Cerebellar nuclear complex (tissue), 1 donor: Measurements from ENCODE around the gene ASPSCR1.

Source experiments
- DNase-seq, 2 experiments: peaks; one replicate each; lab custom pipeline; 2025; lab: John Stamatoyannopoulos, UW

Gene ASPSCR1

DNA sequence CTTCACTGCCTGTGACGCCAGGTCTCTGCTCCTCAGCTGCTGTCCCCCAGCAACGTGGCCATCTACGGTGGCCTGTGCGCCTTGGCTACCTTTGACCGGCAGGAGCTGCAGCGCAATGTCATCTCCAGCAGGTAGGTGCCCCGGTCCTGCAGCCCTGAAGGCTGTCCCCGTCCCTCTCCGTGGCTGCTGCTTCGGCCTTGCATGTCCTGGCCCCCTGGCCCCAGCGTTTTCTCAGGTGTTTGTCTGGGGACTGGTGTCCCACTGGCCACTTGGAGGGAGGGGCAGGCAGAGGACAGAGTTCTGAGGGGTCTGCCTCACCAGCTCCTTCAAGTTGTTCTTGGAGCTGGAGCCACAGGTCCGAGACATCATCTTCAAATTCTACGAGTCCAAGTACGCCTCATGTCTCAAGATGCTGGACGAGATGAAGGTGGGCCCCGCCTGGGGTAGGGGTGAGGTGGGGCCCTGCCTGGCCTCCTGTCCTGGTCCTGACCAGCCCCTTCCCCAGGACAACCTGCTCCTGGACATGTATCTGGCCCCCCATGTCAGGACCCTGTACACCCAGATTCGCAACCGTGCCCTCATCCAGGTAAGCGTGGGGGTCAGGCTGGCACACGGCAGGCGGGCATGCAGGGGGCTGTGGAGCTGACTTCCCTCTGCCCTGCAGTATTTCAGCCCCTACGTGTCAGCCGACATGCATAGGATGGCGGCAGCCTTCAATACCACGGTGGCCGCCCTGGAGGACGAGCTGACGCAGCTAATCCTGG is 78.7 kb downstream of the ASPSCR1 start:
- no peak for DNase-seq

DNA sequence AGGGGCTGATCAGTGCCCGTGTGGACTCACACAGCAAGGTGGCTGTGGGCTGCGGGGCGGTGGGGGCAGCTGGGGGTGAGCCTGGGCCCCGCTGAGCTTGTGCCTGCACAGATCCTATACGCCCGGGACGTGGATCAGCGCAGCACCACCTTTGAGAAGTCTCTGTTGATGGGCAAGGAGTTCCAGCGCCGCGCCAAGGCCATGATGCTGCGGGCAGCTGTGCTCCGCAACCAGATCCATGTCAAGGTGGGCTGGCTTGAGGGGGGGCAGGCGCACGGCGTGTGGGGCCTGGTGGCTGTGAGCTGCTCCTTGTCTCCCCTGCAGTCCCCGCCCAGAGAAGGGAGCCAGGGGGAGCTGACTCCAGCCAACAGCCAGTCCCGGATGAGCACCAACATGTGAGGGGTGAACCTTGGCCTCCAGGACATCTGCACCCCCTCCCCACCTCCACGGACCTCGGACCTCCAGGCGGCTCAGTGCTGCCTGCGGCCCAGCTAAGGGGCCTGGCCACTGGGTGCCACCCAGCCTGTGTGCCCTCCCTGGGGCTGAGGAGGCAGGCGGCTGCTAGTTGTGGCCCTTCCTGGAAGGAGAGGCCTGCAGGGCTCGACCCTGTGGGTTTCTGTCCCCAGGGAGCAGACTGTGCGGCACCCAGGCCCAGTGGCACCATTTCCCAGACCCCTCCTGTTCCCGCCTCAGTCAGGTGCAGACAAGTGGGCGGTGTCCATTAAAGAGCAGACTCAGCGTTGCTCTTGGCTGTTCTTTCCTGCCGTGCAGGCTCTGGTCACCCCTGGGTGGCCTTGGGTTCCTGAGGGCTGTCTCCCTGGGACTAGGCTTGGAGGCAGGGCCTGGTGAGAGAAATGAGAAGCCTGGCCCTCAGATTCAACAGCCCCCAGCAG is 79.5 kb downstream of the ASPSCR1 start:
- no peak for DNase-seq

DNA sequence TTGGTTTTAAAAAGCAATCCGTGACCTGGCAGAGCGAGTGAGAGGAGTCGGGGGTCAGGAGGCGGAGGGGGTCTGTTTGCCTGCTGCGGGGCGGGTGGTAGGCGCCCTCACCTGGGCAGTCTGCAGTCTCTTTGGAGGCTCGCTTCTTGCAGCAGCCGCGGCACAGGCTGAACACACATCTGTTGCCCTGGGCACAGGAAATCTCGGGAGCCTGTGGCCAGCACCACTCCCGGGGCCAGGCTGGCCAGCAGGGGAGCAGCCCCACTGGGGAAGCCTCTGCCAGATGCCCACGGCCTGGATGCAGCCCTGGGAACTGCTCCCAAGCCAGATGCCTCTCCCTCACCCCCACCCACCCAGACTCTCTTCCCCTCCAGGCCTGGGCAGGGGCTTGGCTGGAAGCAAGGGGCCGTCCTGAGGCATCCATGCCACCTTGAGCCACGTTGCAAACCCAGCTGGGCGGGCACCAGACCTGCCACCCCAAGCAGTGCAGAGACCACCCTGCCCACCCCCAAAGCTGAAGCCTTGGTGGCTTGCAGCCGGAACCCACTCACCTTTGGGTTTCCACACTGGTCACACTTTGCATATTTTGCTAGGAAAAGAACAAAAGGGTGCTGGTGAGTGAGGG is 80.9 kb downstream of the ASPSCR1 start:
- DNase-seq = no peak

DNA sequence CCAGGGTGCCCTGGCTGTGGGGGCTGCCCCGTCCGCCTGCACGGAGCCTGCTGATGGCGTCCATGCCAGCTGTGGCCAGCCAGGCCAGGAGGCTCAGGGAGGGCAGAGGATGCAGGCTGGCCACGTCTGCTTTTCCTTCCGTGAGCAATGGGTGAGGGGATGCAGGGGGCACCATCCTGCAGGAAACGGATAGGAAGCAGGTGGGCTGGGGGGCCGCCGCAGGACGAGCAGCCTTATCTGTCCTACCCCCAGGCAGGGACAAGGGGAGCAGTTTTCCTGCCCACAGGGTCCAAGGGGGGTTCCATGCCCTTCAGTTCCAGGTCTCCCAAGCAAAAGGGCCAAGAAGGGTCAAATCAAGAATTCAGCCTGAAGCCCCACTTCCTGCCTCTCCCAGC is 81.4 kb downstream of the ASPSCR1 start:
- DNase-seq = no peak

DNA sequence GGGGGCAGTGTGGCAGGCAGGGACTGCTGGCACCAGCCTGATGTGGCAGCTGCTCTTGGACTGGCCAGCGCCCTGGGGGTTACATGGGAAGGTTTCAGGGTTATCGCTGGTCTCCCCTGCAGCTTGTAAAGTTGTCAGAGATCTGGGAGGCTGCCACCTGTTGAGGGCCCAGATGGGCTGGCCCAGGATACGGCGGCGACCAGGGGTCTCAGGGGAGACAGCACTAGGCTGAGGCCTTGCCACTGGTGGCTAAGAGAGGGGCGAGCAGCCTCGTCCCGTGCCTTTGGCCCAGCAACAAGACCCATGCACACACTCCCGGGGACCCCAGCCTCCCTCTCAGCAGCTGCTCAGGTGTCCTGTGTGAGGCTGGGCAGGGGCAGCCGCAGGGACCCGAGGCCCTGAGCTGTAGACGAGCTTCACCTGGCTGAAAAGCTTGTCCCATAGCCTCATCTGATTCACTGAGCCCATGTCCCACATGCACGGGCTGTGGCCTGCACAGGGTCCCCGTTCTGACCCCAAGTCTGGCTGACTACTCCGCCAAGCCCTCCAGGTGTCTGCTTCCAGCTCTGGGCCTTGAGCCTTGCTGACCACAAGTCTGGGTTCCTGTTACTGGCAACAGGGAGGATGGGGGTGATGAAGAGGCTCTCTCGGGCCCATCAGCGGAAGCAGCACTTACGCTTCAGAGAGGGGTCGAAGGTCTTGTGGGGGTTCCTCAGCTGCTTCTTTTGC is 82.0 kb downstream of the ASPSCR1 start:
- no peak for DNase-seq

DNA sequence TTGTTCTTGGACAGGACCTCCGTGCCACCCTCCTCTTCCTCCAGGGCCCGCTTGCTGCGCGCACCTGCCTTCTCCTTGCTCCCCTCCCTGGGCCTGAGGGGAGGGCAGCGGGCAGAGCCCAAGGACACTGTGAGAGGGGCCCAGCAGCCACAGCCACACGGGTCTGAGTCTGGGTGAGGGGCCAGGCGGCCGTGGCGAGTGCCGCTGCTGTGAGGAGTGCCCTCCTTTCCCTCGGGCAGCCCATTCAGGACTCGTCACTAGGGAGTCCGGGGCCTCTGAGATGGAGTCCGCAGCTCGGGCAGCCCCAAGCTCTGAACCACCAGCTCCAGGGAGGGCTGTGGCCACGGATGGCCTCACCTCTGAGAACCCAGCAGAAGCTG is 82.6 kb downstream of the ASPSCR1 start:
- no peak for DNase-seq

DNA sequence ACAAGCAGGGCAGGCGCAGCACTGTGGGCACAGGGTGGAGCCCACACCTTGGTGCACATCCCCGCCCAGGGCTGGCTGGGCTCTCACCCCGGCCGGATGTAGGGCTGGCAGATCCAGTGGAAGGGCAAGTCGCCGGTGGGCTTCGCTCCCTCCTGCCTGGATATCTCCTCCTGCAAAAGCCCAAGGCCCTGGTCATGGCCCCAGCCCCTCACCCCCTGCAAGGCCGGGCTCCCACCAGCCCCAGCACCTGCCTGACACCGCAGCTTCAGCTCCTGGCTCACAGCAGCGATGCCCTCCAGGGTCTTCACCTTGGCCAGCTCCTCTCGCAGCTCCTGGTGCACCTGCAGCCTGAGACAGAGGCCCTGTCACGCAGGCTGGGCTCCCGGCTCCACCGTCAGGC is 83.2 kb downstream of the ASPSCR1 start:
- DNase-seq = no peak

DNA sequence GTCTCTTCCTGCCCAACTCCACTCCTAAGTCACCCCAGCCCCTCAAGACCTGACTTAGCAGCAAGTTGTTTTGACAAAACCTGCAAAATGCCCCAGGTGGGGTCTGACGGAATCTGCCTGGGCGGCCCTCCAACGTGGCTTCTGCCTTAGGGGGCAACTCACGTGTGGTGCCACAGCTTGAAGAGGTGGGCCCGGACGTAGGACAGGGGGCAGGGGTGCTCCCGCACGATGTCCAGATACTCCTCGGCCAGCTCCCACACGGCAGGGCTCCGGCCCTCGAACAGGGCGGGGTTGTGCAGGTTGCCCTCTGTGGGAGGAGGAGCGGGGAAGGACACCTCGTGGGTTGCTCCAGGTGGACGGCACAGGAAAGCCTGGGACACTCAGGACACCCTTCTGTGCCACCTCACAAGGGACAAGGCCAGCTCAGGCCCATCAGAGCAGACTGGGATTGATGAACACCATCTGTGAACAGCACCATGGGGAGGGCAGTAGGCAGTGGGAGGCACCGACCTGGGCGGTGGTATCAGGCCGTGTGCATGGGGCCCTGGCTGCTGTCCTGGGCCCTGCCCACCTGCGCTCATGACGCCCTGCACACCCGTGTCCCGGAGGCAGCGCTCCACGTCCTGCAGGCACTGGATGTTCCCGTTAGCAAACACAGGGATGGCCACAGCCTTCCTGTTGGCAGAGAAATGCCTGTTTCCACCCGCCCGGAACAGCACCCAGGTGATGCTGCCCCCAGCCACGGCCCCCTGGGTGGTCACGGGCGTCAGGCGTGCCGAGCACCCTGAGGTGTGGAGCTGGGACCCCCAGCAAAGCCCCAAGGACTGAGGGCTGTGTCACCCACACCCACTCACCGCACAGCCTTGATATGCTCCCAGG is 83.9 kb downstream of the ASPSCR1 start:
- DNase-seq = no peak

DNA sequence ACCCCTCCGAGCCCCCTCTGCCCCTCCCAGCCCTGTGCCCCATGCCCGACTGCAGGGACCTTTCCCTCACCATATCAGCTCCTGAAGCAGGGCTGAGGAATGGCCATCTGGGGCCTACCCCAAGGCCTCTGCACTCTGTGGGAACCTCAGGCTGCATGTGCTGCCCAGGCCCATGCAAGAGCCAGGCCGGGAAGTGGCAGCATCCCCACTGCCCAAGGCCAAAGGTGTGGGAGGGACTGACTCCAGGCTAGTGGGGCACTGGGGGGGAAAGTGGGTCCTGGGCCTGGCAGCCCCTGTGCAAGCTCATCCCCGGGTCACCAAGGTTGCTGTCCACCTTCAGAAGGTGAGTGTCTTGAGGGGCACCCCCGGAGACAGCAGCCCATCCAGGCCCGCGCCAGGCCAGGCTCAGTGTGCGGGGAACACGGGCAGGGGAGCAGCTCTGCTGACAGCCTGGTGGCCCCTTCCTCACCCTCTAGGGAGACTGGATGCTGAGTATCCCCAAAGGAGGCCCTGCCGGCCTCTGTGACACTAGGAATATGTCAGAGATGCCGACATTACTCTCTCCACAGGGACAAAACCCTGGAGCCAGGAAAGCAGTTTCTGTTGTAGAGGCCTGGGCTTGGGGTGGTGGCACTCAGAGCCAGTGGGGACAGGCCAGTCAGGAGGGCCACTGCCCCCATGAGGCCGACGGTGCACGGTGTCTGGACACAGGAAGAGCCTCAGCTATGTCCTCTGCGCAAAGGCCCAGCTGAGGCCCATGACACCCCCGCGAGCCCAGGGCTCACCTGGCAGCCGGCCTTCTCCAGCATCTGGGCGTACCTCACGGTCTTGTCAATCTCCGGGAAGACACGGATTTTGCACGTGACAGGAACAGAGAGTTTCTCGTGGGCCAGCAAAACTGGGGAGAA is 84.9 kb downstream of the ASPSCR1 start:
- DNase-seq = no peak

DNA sequence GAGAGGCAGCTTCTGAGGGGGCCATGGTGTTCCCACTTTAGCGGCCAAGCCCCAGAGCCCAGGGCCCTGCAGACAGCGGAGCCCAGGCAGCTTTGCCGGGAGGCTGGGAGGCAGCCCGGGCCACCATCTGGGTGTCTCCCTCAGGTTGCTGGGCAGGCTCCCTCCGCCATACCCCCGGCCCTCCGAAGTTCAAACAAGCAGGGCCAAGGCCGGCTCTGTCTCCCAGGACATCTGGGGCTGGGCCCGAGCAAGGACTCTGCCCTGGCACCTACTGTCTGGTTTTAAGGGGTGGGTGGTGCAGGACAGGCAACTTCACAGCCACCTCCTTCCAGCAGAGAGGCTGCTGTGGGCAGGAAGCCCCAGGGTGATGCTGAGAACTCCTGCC is 85.5 kb downstream of the ASPSCR1 start:
- no peak for DNase-seq

DNA sequence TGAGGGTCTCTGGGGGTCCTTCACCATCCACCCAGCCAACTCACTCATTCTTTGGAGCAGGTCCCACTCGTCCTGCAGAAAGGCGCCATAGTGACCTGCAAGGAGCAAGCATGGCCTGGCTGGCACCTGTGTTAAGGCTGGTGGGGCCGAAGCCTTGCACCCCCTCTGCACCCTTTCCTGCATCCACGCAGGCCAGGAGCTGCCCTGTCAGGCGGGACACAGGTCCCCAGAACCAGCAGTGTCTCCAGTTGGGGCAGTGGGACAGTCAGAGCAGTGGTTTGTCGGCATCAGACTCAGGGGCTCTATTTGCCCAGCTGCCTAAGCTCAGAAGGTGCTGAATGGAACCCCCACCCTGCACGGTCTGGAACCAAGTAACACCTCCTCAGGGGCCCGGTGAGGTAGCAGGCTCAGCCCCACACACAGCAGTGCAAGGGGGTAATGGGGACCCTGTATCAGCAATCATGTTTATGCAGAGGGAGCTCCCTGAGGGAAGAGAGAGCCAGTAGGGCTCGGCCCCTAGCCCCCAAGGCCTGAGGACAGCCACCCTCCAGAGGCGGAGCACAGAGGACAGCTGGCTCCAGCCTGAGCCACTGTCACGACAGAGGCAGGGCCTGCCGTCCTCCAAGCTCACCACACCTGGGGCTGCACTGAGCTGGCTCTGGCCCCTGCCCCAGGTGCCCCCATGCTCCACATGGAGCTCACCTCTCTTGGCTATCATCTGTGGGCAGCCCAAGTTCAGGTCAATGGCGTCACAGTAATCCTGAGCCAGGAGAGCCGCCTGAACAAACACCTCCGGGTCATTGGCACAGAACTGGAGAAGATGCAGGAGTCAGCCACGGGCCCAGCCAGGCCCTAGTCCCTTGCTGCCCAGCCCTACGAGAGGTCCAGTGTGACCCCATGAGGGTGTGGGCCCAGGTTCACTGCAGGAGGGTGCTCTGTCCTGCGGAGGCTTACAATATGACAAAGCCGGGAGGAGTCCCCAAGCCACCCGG is 86.3 kb downstream of the ASPSCR1 start:
- DNase-seq = no peak

DNA sequence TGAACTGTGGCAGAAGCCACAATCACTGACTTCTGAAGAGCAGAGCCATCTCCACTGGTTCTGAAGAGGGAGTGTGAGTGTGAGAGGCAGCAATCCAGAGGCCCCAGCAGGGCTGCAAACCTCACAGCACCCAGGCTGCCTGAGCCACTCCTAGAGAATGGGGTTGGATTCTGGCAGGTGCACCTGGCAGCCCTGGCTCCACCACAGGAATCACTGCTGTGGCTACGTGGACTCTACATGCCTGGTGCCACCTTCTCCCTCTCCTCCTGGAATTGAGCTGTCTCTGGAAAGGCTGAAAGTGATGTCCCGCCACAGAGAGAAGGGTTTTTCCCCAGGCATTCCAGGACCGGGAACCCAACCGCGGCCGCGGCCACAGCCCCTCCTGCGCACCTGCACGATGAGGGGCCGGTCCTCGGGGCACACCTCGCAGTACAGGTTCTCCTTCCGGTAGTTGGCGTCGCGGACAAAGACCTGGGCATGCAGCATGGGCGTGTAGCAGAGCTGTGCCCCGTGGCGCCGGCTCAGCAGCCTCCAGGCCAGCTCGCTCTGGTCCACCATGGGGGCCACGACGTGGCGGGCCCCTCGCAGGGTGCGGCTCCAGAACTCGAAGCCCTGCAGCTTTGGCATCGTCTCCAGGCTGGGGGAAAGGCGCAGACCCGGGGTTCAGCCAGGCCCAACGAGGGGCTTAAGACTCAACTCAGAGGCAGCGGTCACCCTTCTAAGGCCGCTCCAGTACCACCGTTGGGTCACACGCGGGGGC is 87.2 kb downstream of the ASPSCR1 start:
- no peak for DNase-seq

DNA sequence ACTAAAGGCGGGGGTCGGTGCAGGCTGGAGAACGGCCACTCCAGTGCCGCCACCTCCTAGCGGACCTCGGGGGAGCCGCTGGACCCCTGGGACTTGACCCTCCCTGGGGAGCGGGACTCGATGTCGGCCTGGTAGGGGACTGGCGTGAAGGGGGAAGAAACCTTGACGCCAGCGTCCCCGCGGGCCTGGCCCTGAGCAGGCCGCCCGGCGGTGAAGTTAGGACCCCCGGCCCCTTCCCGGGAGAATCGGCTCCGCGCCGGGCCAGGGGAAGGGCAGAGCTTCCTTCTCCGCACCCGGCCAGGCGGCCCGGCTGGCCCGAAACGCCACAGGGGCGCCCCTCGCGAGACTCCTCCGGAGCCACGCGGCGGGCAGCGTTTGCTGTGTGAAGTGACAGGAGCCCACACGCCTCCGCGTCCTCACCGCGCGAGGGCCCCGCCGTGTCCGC is 87.8 kb downstream of the ASPSCR1 start:
- DNase-seq = no peak

DNA sequence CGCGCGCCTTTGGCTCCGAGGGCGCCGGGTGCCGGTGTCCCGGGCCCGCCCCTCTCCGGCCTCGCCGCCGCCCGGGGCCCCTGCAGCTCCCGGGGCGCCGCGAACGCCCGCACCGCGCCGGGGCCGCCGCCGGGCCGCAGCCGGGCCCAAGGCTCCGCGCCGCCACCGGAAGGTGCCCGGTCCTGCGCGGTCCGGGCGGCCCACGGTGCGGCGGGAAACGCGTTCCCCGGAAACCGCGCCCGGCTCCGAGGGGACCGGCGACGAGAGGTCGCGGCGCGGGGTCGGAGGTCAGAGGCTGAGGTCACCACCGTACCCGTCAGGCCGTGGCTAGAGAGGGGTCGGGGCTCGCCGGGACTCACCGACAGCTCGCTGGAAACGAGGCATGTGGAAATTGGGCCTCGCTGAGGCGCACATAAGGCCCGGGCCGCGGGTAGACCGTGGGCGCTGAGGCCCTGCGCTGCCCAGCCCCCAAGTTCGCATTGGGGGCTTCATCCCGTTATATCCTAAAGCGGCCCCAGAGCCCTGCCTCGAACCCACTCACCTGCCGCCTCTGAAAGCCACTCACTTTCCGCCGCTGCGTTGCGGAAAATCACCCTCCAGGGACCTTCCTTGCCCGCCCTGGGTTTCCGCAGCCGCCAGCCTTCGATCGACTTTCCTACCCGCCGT is 88.3 kb downstream of the ASPSCR1 start, which contains the start of gene DUS1L:
TSS of gene DUS1L (minus strand) at position 167 of the 666 bp plus-strand sequence. CDS start 745 bp downstream, outside the sequence.
- no peak for DNase-seq
